ENCODE measurements around the gene RIMS1. TPM values are rescaled to one million over a fixed set of nuclear protein-coding genes. Genes with fewer than 3 reads are reported as not detected.
A peak's percentile ranks its signal among the peaks of the same experiment; 100 is the strongest.

Gene RIMS1
- total and polyA plus RNA-seq, 2 donors (not counting 1 experiment from before 2014, with no cell fraction given), result not detected

GRCh38 chr6:72410769-72411168 is 524.4 kb downstream of the RIMS1 start:
- 81% methylated on average over 6 of the region's 6 CpGs for WGBS (ENCODE audit: insufficient coverage)
- Histone ChIP-seq H2AFZ (ENCODE audit: insufficient read depth, low read depth, low read length, poor library complexity, severe bottlenecking) (peak overlapping the region; percentile 19), H3K27me3 (replicated peaks in 1 of 4; ENCODE audit: control extremely low read depth in 1 of 4, control insufficient read depth in 3 of 4, insufficient read depth in 4 of 4, low read length in 3 of 4) (peaks cover 0 to 3% (median 0%) of the 10 kb centered on the region in 4 experiments), H4K20me1 (ENCODE audit: control insufficient read depth, insufficient read depth, low read length, poor library complexity, severe bottlenecking) (no peaks in the 10 kb centered on the region), H3K4me2 (replicated peaks; ENCODE audit: low read depth, low read length, poor library complexity, severe bottlenecking) (no peak overlapping the region), H3K4me3 (ENCODE audit: control extremely low read depth in 1 of 5, extremely low read depth in 1 of 5, insufficient read depth in 1 of 5, low read depth in 2 of 5, low read length in 4 of 5) (no peak overlapping the region), H3K79me2 (ENCODE audit: control insufficient read depth, insufficient read depth, low read length) (no peaks in the 10 kb centered on the region), H3K9me3 (ENCODE audit: control extremely low read depth in 1 of 3, control insufficient read depth in 2 of 3, insufficient read depth in 1 of 3, low read length in 2 of 3) (no peaks in the 10 kb centered on the region), H3K9ac (ENCODE audit: low read length) (no peak overlapping the region), H3K27ac (ENCODE audit: low read length in 2 of 2) (no peak overlapping the region), H3K4me1 (ENCODE audit: control insufficient read depth in 2 of 2, insufficient read depth in 2 of 2, low read length in 2 of 2) (no peaks in the 10 kb centered on the region), H3K36me3 (replicated peaks in 1 of 2; ENCODE audit: control extremely low read depth in 1 of 2, control insufficient read depth in 1 of 2, extremely low read depth in 1 of 2, insufficient read depth in 2 of 2, low read length in 1 of 2) (no peaks in the 10 kb centered on the region)
- peaks cover 5% of the 10 kb centered on the region for H3K4me1 Mint-ChIP-seq
- ATAC-seq (ENCODE audit: low read depth) (no peak), DNase-seq (no peak)
- H3K27ac Mint-ChIP-seq, result no peak overlapping the region
- intact Hi-C loops (cut with micrococcal nuclease), result no loop called here
- no peaks in the 10 kb centered on the region for H3K9me3 Mint-ChIP-seq (ENCODE audit: insufficient read depth)
- no peak for TF ChIP-seq EZH2 (IDR thresholded peaks at IDR 0.05; ENCODE audit: borderline replicate concordance, insufficient read depth, low read depth, low read length, poor library complexity, severe bottlenecking)
- POLR2A ChIA-PET, result no interaction called here
- no peak overlapping the region for H3K4me3 Mint-ChIP-seq
- CTCF ChIA-PET, result interaction anchor here (0.7 to 10.6 kb wide), 15 partner anchors 9 to 916 kb away, joined by 3 to 220 read pairs (median 6); no protein-coding TSS in a partner anchor
- H3K27me3 Mint-ChIP-seq, result peaks cover 17% of the 10 kb centered on the region

- 0% methylated on average over 5 of the region's 7 CpGs for WGBS (ENCODE audit: insufficient coverage)
- Mint-ChIP-seq H3K27ac (no peak overlapping the region), H3K9me3 (ENCODE audit: insufficient read depth) (no peaks in the 10 kb centered on the region), H3K4me1 (peaks cover 5% of the 10 kb centered on the region), H3K27me3 (peaks cover 17% of the 10 kb centered on the region), H3K4me3 (no peak overlapping the region)
- TF ChIP-seq EZH2 (IDR thresholded peaks at IDR 0.05; ENCODE audit: borderline replicate concordance, insufficient read depth, low read depth, low read length, poor library complexity, severe bottlenecking), result no peak
- peak; percentile 100 for TF ChIP-seq CTCF (IDR thresholded peaks at IDR 0.05)
- H3K4me1 ChIP-seq (ENCODE audit: control insufficient read depth in 2 of 2, insufficient read depth in 2 of 2, low read length in 2 of 2), result no peaks in the 10 kb centered on the region
- no peaks in the 10 kb centered on the region for H4K20me1 ChIP-seq (ENCODE audit: control insufficient read depth, insufficient read depth, low read length, poor library complexity, severe bottlenecking)
- H3K27ac ChIP-seq (ENCODE audit: low read length in 2 of 2), result no peak overlapping the region
- H3K36me3 ChIP-seq (replicated peaks in 1 of 2; ENCODE audit: control extremely low read depth in 1 of 2, control insufficient read depth in 1 of 2, extremely low read depth in 1 of 2, insufficient read depth in 2 of 2, low read length in 1 of 2), result no peaks in the 10 kb centered on the region
- H3K4me3 ChIP-seq (ENCODE audit: control extremely low read depth in 1 of 5, extremely low read depth in 1 of 5, insufficient read depth in 1 of 5, low read depth in 2 of 5, low read length in 4 of 5), result no peak overlapping the region
- H3K9me3 ChIP-seq (ENCODE audit: control extremely low read depth in 1 of 3, control insufficient read depth in 2 of 3, insufficient read depth in 1 of 3, low read length in 2 of 3), result no peaks in the 10 kb centered on the region
- DNase-seq (peak; percentile 91), ATAC-seq (ENCODE audit: low read depth) (peak; percentile 100)
- H3K9ac ChIP-seq (ENCODE audit: low read length), result no peak overlapping the region
- no peaks in the 10 kb centered on the region for H3K79me2 ChIP-seq (ENCODE audit: control insufficient read depth, insufficient read depth, low read length)
- peak overlapping the region; percentile 1 for H2AFZ ChIP-seq (ENCODE audit: insufficient read depth, low read depth, low read length, poor library complexity, severe bottlenecking)
- ChIA-PET CTCF (interaction anchor here (0.5 to 10.6 kb wide), 39 partner anchors 8 to 920 kb away, joined by 3 to 220 read pairs (median 5); no protein-coding TSS in a partner anchor), POLR2A (no interaction called here)
- H3K4me2 ChIP-seq (replicated peaks; ENCODE audit: low read depth, low read length, poor library complexity, severe bottlenecking), result no peak overlapping the region
- peaks cover 0 to 3% (median 1%) of the 10 kb centered on the region in 4 experiments for H3K27me3 ChIP-seq (replicated peaks in 1 of 4; ENCODE audit: control extremely low read depth in 1 of 4, control insufficient read depth in 3 of 4, insufficient read depth in 4 of 4, low read length in 3 of 4)
- intact Hi-C loops (cut with micrococcal nuclease), result loop anchor here (1.0 to 2.0 kb wide), 4 partner anchors 205 to 914 kb away; no protein-coding TSS in a partner anchor
Measured at GRCh38 chr6:72411872-72412708, 525.7 kb downstream of the RIMS1 start.

Measured in B cell (primary cell).